C4-2B (cell line): ENCODE results near the gene TMEM272.

Experiments
- H3K27ac ChIP-seq: fragments of 450-650 bp; 2 replicates; pipeline ENCODE4 v1.5.1; 2017
- CTCF ChIP-seq: fragments of 450-650 bp; conservative IDR thresholded peaks from 2 replicates; pipeline ENCODE4 v1.5.1; 2017; ENCODE audit warnings: mild to moderate bottlenecking
- ZFX ChIP-seq: fragments of 450-650 bp; IDR thresholded peaks from 2 replicates; pipeline ENCODE4 v1.6.1; 2017

The TMEM272 gene

GRCh38 chr13:51811046-51811445, 33.9 kb downstream of the TMEM272 start:
- TF ChIP-seq ZFX = no peak
- TF ChIP-seq CTCF = no peak

GRCh38 chr13:51808811-51809210, 36.2 kb downstream of the TMEM272 start:
- H3K27ac ChIP-seq = no peak overlapping the region
- TF ChIP-seq ZFX (no peak), CTCF (no peak)

More at GRCh38 chr13:51811046-51811445, 33.9 kb downstream of the TMEM272 start:
- no peak overlapping the region for H3K27ac ChIP-seq

GRCh38 chr13:51807041-51807440, 37.9 kb downstream of the TMEM272 start:
- TF ChIP-seq CTCF = no peak
- no peak overlapping the region for H3K27ac ChIP-seq

- no peak for TF ChIP-seq CTCF
- TF ChIP-seq ZFX = no peak
Measured at GRCh38 chr13:51806566-51806965, 38.4 kb downstream of the TMEM272 start.

GRCh38 chr13:51805925-51806324, 39.1 kb downstream of the TMEM272 start:
- TF ChIP-seq ZFX (no peak), CTCF (no peak)

More at GRCh38 chr13:51806566-51806965, 38.4 kb downstream of the TMEM272 start:
- H3K27ac ChIP-seq = no peak overlapping the region

GRCh38 chr13:51805313-51805712, 39.7 kb downstream of the TMEM272 start:
- no peak for TF ChIP-seq ZFX
- TF ChIP-seq CTCF = no peak
- H3K27ac ChIP-seq = no peak overlapping the region

More at GRCh38 chr13:51805925-51806324, 39.1 kb downstream of the TMEM272 start:
- H3K27ac ChIP-seq = no peak overlapping the region

- TF ChIP-seq CTCF (no peak), ZFX (no peak)
- H3K27ac ChIP-seq = peak overlapping the region; percentile 88
Measured at GRCh38 chr13:51804295-51805172, 40.4 kb downstream of the TMEM272 start.
